DOHH2 (cell line): ENCODE data around the gene NUDT13.
A peak's percentile ranks its signal among the peaks of the same experiment; 100 is the strongest.

Source experiments
- H3F3A ChIP-seq: fragments of 200-600 bp; sonication (generic), shearing (Covaris generic); 2 replicates; pipeline ENCODE4 v1.6.0; 2016; ENCODE audit warnings: antibody characterized with exemption, mild to moderate bottlenecking; ENCODE audit not compliant: control insufficient read depth, insufficient read depth
- H3K27ac ChIP-seq: fragments of 200-600 bp; sonication (generic); 2 replicates; pipeline ENCODE4 v1.5.1; 2014; ENCODE audit warnings: low read depth, mild to moderate bottlenecking, low read length, moderate library complexity
- H3K27me3 ChIP-seq: fragments of 200-600 bp; sonication (generic); 2 replicates; pipeline ENCODE4 v1.6.1; 2014; ENCODE audit warnings: mild to moderate bottlenecking, low read length, mixed read lengths; ENCODE audit not compliant: control insufficient read depth
- H3K36me3 ChIP-seq: fragments of 200-600 bp; sonication (generic); 2 replicates; pipeline ENCODE4 v1.6.1; 2014; ENCODE audit warnings: mild to moderate bottlenecking, low read length, moderate library complexity, mixed read lengths; ENCODE audit not compliant: control insufficient read depth
- H3K4me1 ChIP-seq: fragments of 200-600 bp; sonication (generic); 2 replicates; pipeline ENCODE4 v1.6.1; 2014; ENCODE audit warnings: mild to moderate bottlenecking, low read length, mixed read lengths; ENCODE audit not compliant: control insufficient read depth
- H3K4me2 ChIP-seq: fragments of 200-600 bp; sonication (generic); 2 replicates; pipeline ENCODE4 v1.6.0; 2014; ENCODE audit warnings: mild to moderate bottlenecking, low read length, moderate library complexity
- H3K4me3 ChIP-seq: fragments of 200-600 bp; sonication (generic); 2 replicates; pipeline ENCODE4 v1.5.1; 2014; ENCODE audit warnings: mild to moderate bottlenecking, low read length, mixed read lengths
- H3K79me2 ChIP-seq: fragments of 200-600 bp; sonication (generic); 2 replicates; pipeline ENCODE4 v1.6.1; 2014; ENCODE audit warnings: mild to moderate bottlenecking, low read length, mixed read lengths; ENCODE audit not compliant: control insufficient read depth
- H3K9me2 ChIP-seq: fragments of 200-600 bp; sonication (generic); replicated peaks from 2 replicates; pipeline ENCODE4 v1.6.1; 2014; ENCODE audit warnings: mild to moderate bottlenecking, low read length, mixed read lengths; ENCODE audit not compliant: control insufficient read depth
- H3K9me3 ChIP-seq: fragments of 200-600 bp; sonication (generic); 2 replicates; pipeline ENCODE4 v1.6.1; 2014; ENCODE audit warnings: antibody characterized with exemption, low read length, mixed read lengths; ENCODE audit not compliant: control insufficient read depth, insufficient read depth
- H4K20me1 ChIP-seq: fragments of 200-600 bp; sonication (generic); 2 replicates; pipeline ENCODE4 v1.6.0; 2014; ENCODE audit warnings: low read depth, mild to moderate bottlenecking, antibody characterized with exemption, low read length, moderate library complexity; ENCODE audit not compliant: control insufficient read depth, insufficient read depth
- CTCF ChIP-seq: fragments of 200-600 bp; sonication (generic); IDR thresholded peaks from one replicate; pipeline ENCODE4 v1.5.1; 2014; ENCODE audit warnings: antibody characterized with exemption, mild to moderate bottlenecking, low read depth, low read length; ENCODE audit not compliant: poor library complexity, severe bottlenecking
- EZH2phosphoT487 ChIP-seq: fragments of 200-600 bp; sonication (generic); IDR thresholded peaks from 2 replicates; pipeline ENCODE4 v1.6.1; 2017; ENCODE audit warnings: borderline replicate concordance, mild to moderate bottlenecking, antibody characterized with exemption, low read length, moderate library complexity, mixed read lengths

NUDT13 gene

GRCh38 chr10:73156054-73156453 is 45.8 kb downstream of the NUDT13 start:
- peaks cover 9% of the 10 kb centered on the region for H3K4me1 ChIP-seq
- H3K79me2 ChIP-seq = peaks cover 15% of the 10 kb centered on the region
- H3K4me3 ChIP-seq = no peak overlapping the region
- H3K9me2 ChIP-seq = no peaks in the 10 kb centered on the region
- no peaks in the 10 kb centered on the region for H3K27me3 ChIP-seq
- H3K4me2 ChIP-seq = no peak overlapping the region
- H3K9me3 ChIP-seq = no peaks in the 10 kb centered on the region
- H3F3A ChIP-seq = peaks cover under 1% of the 10 kb centered on the region; the same call in 1 of the 2 replicates
- TF ChIP-seq EZH2phosphoT487 (no peak), CTCF (no peak)
- no peaks in the 10 kb centered on the region for H4K20me1 ChIP-seq
- peaks cover 52% of the 10 kb centered on the region for H3K36me3 ChIP-seq
- no peak overlapping the region for H3K27ac ChIP-seq

GRCh38 chr10:73159038-73159648 is 48.9 kb downstream of the NUDT13 start:
- peaks cover 54% of the 10 kb centered on the region for H3K36me3 ChIP-seq
- TF ChIP-seq EZH2phosphoT487 (no peak), CTCF (peak; percentile 68)

GRCh38 chr10:73161079-73161478 is 50.8 kb downstream of the NUDT13 start:
- no peak overlapping the region for H3K4me3 ChIP-seq
- H3K4me1 ChIP-seq = peaks cover 3% of the 10 kb centered on the region
- no peaks in the 10 kb centered on the region for H3K9me3 ChIP-seq
- H3K36me3 ChIP-seq = peaks cover 50% of the 10 kb centered on the region
- no peak overlapping the region for H3K4me2 ChIP-seq
- peaks cover 61% of the 10 kb centered on the region for H3K79me2 ChIP-seq
- H3K27ac ChIP-seq = no peak overlapping the region
- H4K20me1 ChIP-seq = 0 out of 2 replicates have a peak, but pooled peaks cover 3% of the 10 kb centered on the region
- no peaks in the 10 kb centered on the region for H3K27me3 ChIP-seq
- TF ChIP-seq CTCF (no peak), EZH2phosphoT487 (no peak)
- H3F3A ChIP-seq = peaks cover 2% of the 10 kb centered on the region; the same call in 1 of the 2 replicates
- H3K9me2 ChIP-seq = no peaks in the 10 kb centered on the region

More at GRCh38 chr10:73159038-73159648, 48.9 kb downstream of the NUDT13 start:
- no peaks in the 10 kb centered on the region for H3K9me2 ChIP-seq
- peaks cover 2% of the 10 kb centered on the region; the same call in 1 of the 2 replicates for H3F3A ChIP-seq
- H3K4me1 ChIP-seq = no peaks in the 10 kb centered on the region
- no peaks in the 10 kb centered on the region for H3K9me3 ChIP-seq
- no peak overlapping the region for H3K4me3 ChIP-seq
- peaks cover 45% of the 10 kb centered on the region for H3K79me2 ChIP-seq
- no peaks in the 10 kb centered on the region for H3K27me3 ChIP-seq
- H4K20me1 ChIP-seq = 0 out of 2 replicates have a peak, but pooled peaks cover 3% of the 10 kb centered on the region
- no peak overlapping the region for H3K4me2 ChIP-seq
- H3K27ac ChIP-seq = no peak overlapping the region
